Natural killer cell (primary cell): ENCODE data around the gene ZSWIM8. TPM values are rescaled to one million over a fixed set of nuclear protein-coding genes. Genes with fewer than 3 reads are reported as not detected.
A peak's percentile ranks its signal among the peaks of the same experiment; 100 is the strongest.

Experiments
- ATAC-seq, 3 donors: fragments of 150-1000 bp in 2 of 3; fragments of 200-7000 bp in 1 of 3; cut with Tn5 transposase; 1 replicate in 1 of 3; 2 replicates in 2 of 3; pipeline ENCODE4 v1.10.0; 2021; ENCODE audit warnings: mild to moderate bottlenecking in 2 of 3, moderate library complexity in 2 of 3
- DNase-seq, 2 donors: peaks; one replicate each; pipeline versions ENCODE4 v3.0.0 to v3.0.0-alpha.2; 2013 to 2021; ENCODE audit warnings: mixed read lengths in 1 of 2
- H3K27ac ChIP-seq: one replicate; pipeline ENCODE4 v1.5.1; 2013; ENCODE audit warnings: mild to moderate bottlenecking, low read length
- H3K27me3 ChIP-seq: one replicate; pipeline ENCODE4 v1.6.1; 2013; ENCODE audit warnings: low read length; ENCODE audit not compliant: control insufficient read depth, insufficient read depth
- H3K36me3 ChIP-seq: one replicate; pipeline ENCODE4 v1.6.1; 2013; ENCODE audit warnings: low read length; ENCODE audit not compliant: control insufficient read depth, insufficient read depth
- H3K4me1 ChIP-seq: one replicate; pipeline ENCODE4 v1.6.1; 2013; ENCODE audit warnings: low read length; ENCODE audit not compliant: control insufficient read depth, insufficient read depth
- H3K4me3 ChIP-seq: one replicate; pipeline ENCODE4 v1.5.1; 2013; ENCODE audit warnings: low read length
- H3K9me3 ChIP-seq: one replicate; pipeline ENCODE4 v1.6.1; 2013; ENCODE audit warnings: low read length; ENCODE audit not compliant: control insufficient read depth, insufficient read depth
- H3K27ac Mint-ChIP-seq, 2 donors: one replicate each; pipeline ENCODE4 v1.8.0; 2022; ENCODE audit warnings: mild to moderate bottlenecking in 2 of 2, mixed read lengths in 2 of 2, moderate library complexity in 1 of 2
- H3K27me3 Mint-ChIP-seq, 2 donors: one replicate each; pipeline ENCODE4 v1.8.0; 2022; ENCODE audit warnings: low read depth in 2 of 2, mixed read lengths in 2 of 2
- H3K36me3 Mint-ChIP-seq: one replicate; pipeline ENCODE4 v1.8.0; 2022; ENCODE audit warnings: mixed read lengths
- H3K4me1 Mint-ChIP-seq, 2 donors: one replicate each; pipeline ENCODE4 v1.8.0; 2022; ENCODE audit warnings: mixed read lengths in 2 of 2
- H3K4me3 Mint-ChIP-seq: one replicate; pipeline ENCODE4 v1.8.0; 2022; ENCODE audit warnings: mild to moderate bottlenecking, moderate library complexity, mixed read lengths
- H3K9me3 Mint-ChIP-seq, 2 donors: one replicate each; pipeline ENCODE4 v1.8.0; 2022; ENCODE audit warnings: mixed read lengths in 2 of 2
- CTCF ChIP-seq: fragments of 200-600 bp; IDR thresholded peaks from one replicate; pipeline ENCODE4 v1.8.0; 2022; ENCODE audit warnings: antibody characterized with exemption
- WGBS: methylation state at CpG from one replicate; pipeline ENCODE4 v1.1.7; 2013; ENCODE audit warnings: missing lambda C conversion rate; ENCODE audit not compliant: insufficient coverage; 5-methylcytosine and 5-hydroxymethylcytosine counted together
- intact Hi-C: fragments of 100-400 bp; cut with micrococcal nuclease; formaldehyde crosslinking; loops from one replicate; pipeline ENCODE4 v1.14.2; 2022
- total RNA-seq, 4 donors: library from RNA; stranded (reverse); fragments of 120-200 nt in 1 of 4; gene quantifications; one replicate each; pipeline versions ENCODE4 v1.2.3 to v1.2.4, GENCODE V29; 2013 to 2022

Gene ZSWIM8
- total RNA-seq, 3 donors from 2014 or later (not counting 1 experiment from before 2014, with no cell fraction given) = 157 to 161 (median 159) TPM

DNA sequence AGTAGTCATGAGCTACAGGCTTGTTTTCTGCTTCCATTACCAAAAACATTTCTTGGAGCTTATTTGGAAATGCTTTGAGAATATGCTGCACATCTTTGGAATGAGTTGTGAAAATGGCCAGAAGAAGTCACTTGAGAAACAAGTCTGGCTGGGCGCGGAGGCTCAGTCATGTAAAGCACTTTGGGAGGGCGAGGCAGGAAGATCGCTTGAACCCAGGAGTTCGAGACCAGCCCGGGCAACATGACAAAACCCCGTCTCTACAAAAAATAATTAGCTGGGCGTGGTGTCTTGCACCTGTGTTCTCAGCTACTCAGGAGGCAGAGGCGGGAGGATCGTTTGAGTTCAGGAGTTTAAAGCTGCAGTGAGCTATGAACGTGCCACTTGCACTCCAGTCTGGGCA lies 4.4 kb upstream of the ZSWIM8 start:
- no peak for ATAC-seq
- Histone ChIP-seq H3K36me3 (peaks cover 30% of the 10 kb centered on the region), H3K9me3 (no peaks in the 10 kb centered on the region), H3K27ac (peak overlapping the region; percentile 65), H3K27me3 (no peaks in the 10 kb centered on the region), H3K4me1 (peaks cover 33% of the 10 kb centered on the region), H3K4me3 (peak overlapping the region; percentile 52)
- DNase-seq = no peak
- WGBS = 41% methylated on average over 11 of the region's 11 CpGs
- Mint-ChIP-seq H3K36me3 (no peaks in the 10 kb centered on the region), H3K4me1 (peaks cover 52% of the 10 kb centered on the region in 2 donors), H3K27me3 (no peaks in the 10 kb centered on the region), H3K27ac (peak overlapping the region; percentile 96), H3K9me3 (no peaks in the 10 kb centered on the region), H3K4me3 (peak overlapping the region; percentile 100)
- no peak for TF ChIP-seq CTCF
- intact Hi-C loops = no loop called here

- Histone ChIP-seq H3K27ac (peak overlapping the region; percentile 65), H3K36me3 (peaks cover 25% of the 10 kb centered on the region), H3K4me3 (peak overlapping the region; percentile 52), H3K4me1 (peaks cover 33% of the 10 kb centered on the region), H3K27me3 (no peaks in the 10 kb centered on the region), H3K9me3 (no peaks in the 10 kb centered on the region)
- Mint-ChIP-seq H3K4me1 (peaks cover 57% of the 10 kb centered on the region in 2 donors), H3K9me3 (no peaks in the 10 kb centered on the region), H3K4me3 (peak overlapping the region; percentile 100), H3K27me3 (no peaks in the 10 kb centered on the region), H3K27ac (peak overlapping the region; percentile 96), H3K36me3 (no peaks in the 10 kb centered on the region)
- WGBS = 0% methylated on average over 11 of the region's 14 CpGs
- ATAC-seq (no peak), DNase-seq (no peak)
- intact Hi-C loops = no loop called here
- TF ChIP-seq CTCF = no peak
Measured at GRCh38 chr10:73781548-73781878, 3.9 kb upstream of the ZSWIM8 start.

DNA sequence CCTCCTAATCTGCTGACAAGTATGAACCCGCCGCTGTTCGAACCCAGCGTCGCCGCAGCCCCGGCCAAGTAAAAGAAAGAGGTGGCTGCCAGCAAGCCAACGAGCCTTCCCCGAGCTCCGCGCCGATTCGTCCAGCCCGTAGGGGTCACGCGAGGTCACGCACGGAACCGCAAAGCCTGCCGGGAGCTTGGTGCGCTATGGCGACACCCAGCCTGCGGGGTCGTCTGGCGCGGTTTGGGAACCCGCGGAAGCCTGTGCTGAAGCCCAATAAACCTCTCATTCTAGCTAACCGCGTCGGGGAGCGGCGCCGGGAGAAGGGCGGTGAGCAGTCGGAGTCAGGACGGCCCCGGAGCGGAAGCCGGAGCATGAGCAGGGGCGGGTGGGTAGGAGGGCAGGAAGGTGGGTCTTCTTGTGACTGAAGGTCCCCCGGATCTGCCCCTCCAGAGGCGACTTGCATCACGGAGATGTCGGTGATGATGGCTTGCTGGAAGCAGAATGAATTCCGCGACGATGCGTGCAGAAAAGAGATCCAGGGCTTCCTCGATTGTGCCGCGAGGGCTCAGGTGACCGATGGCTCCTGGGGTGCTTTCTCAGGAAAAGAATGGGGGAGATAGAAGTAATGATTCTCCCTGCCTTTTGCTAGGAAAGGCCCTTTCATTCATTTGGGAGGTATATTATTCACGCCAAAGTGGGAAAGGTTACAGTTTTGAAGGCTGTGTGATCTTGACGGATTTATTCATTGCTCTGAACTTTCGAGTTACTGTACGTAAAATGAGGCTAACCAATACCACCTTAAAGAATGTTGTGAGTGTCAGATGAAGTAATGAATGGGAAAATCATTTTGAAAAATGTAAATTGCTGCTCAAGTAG lies 3.3 kb upstream of the ZSWIM8 start, which contains the start of gene CHCHD1:
Gene CHCHD1 (plus strand): TSS at position 170 of the 870 bp plus-strand sequence. CDS start 28 bp downstream, at position 198.
- ATAC-seq = peak; percentile 60 to 69 (median 64)
- H3K36me3 Mint-ChIP-seq = no peaks in the 10 kb centered on the region
- no peaks in the 10 kb centered on the region for H3K27me3 ChIP-seq

More for the DNA sequence above, 3.3 kb upstream of the ZSWIM8 start, which contains the start of gene CHCHD1:
- Histone ChIP-seq H3K4me3 (peak within 1 kb of the TSS; percentile 52), H3K36me3 (peaks cover 20% of the 10 kb centered on the region), H3K27ac (peak within 1 kb of the TSS; percentile 65), H3K4me1 (peaks cover 36% of the 10 kb centered on the region), H3K9me3 (no peaks in the 10 kb centered on the region)
- intact Hi-C loops = no loop called here
- DNase-seq = peak; percentile 87 to 94
- Mint-ChIP-seq H3K27me3 (no peaks in the 10 kb centered on the region), H3K4me3 (peak within 1 kb of the TSS; percentile 100), H3K27ac (peak within 1 kb of the TSS; percentile 96), H3K4me1 (peaks cover 54 to 55% of the 10 kb centered on the region in 2 donors), H3K9me3 (no peaks in the 10 kb centered on the region)
- no peak for TF ChIP-seq CTCF
- under 1% methylated on average over 57 of the region's 57 CpGs for WGBS
